Stromal cell of bone marrow (primary cell): Measurements from ENCODE around the gene EGR2.
"Not testable (repeated sequence)": the region's sequence is repeated elsewhere in the genome, so short reads cannot be mapped to it uniquely, and the experiment has no call there.

Experiments
- DNase-seq: peaks from one replicate; pipeline ENCODE4 v3.0.0-alpha.2; 2012; ENCODE audit warnings: low read depth

Gene EGR2

GRCh38 chr10:62792261-62792660, 23.9 kb downstream of the EGR2 start:
- no peak for DNase-seq

GRCh38 chr10:62790571-62790970, 25.6 kb downstream of the EGR2 start:
- no peak for DNase-seq

GRCh38 chr10:62790019-62790555, 26.1 kb downstream of the EGR2 start:
- DNase-seq = no peak

GRCh38 chr10:62788861-62789467, 27.2 kb downstream of the EGR2 start:
- DNase-seq = no peak

- DNase-seq = not testable (repeated sequence)
Observed at GRCh38 chr10:62788285-62788684, 27.9 kb downstream of the EGR2 start.

- not testable (repeated sequence) for DNase-seq
Observed at GRCh38 chr10:62784537-62784936, 31.6 kb downstream of the EGR2 start.

GRCh38 chr10:62779487-62780248, 36.5 kb downstream of the EGR2 start:
- DNase-seq = no peak

GRCh38 chr10:62778125-62778524, 38.0 kb downstream of the EGR2 start:
- no peak for DNase-seq

GRCh38 chr10:62772186-62772974, 43.8 kb downstream of the EGR2 start:
- no peak for DNase-seq

GRCh38 chr10:62769574-62770242, 46.5 kb downstream of the EGR2 start:
- DNase-seq = no peak

GRCh38 chr10:62766386-62766785, 49.8 kb downstream of the EGR2 start:
- no peak for DNase-seq

- no peak for DNase-seq
Observed at GRCh38 chr10:62765726-62766125, 50.4 kb downstream of the EGR2 start.

GRCh38 chr10:62764011-62764410, 52.2 kb downstream of the EGR2 start:
- no peak for DNase-seq

GRCh38 chr10:62763155-62763554, 53.0 kb downstream of the EGR2 start:
- no peak for DNase-seq
